Measurements from ENCODE around the gene SMPD1.

Gene SMPD1

GRCh38 chr11:6414874-6415328 is 24.6 kb downstream of the SMPD1 start:
- no peak for DNase-seq (ENCODE audit: low read depth in 2 of 2)

GRCh38 chr11:6415797-6416196 is 25.5 kb downstream of the SMPD1 start:
- no peak for DNase-seq (ENCODE audit: low read depth in 2 of 2)

GRCh38 chr11:6417907-6418556 is 27.8 kb downstream of the SMPD1 start:
- no peak for DNase-seq (ENCODE audit: low read depth in 2 of 2)

GRCh38 chr11:6418557-6419008 is 28.3 kb downstream of the SMPD1 start:
- DNase-seq (ENCODE audit: low read depth in 2 of 2) = no peak

GRCh38 chr11:6419009-6419631 is 28.8 kb downstream of the SMPD1 start, which contains the start of gene APBB1:
Gene APBB1, minus strand, starts transcription at chr11:6419094. Its CDS starts 7,747 bp downstream, at chr11:6411347.
- peak; percentile 35 to 64 for DNase-seq (ENCODE audit: low read depth in 2 of 2)

GRCh38 chr11:6420677-6421076 is 30.4 kb downstream of the SMPD1 start:
- DNase-seq (ENCODE audit: low read depth in 2 of 2) = no peak

- no peak for DNase-seq (ENCODE audit: low read depth in 2 of 2)
Observed at GRCh38 chr11:6427516-6427915, 37.2 kb downstream of the SMPD1 start.

GRCh38 chr11:6431861-6432260 is 41.6 kb downstream of the SMPD1 start:
- no peak for DNase-seq (ENCODE audit: low read depth in 2 of 2)

GRCh38 chr11:6433998-6434660 is 43.9 kb downstream of the SMPD1 start:
- DNase-seq (ENCODE audit: low read depth in 2 of 2) = no peak

- DNase-seq (ENCODE audit: low read depth in 2 of 2) = no peak
Observed at GRCh38 chr11:6437423-6437822, 47.1 kb downstream of the SMPD1 start.

GRCh38 chr11:6437993-6438392 is 47.7 kb downstream of the SMPD1 start:
- no peak for DNase-seq (ENCODE audit: low read depth in 2 of 2)

GRCh38 chr11:6438979-6439571 is 48.8 kb downstream of the SMPD1 start:
- DNase-seq (ENCODE audit: low read depth in 2 of 2) = no peak

GRCh38 chr11:6440906-6441358 is 50.7 kb downstream of the SMPD1 start, which contains the start of gene HPX:
Gene HPX, minus strand, starts transcription at chr11:6440987. Its CDS starts 24 bp downstream, at chr11:6440963.
- DNase-seq (ENCODE audit: low read depth in 2 of 2) = no peak

GRCh38 chr11:6442441-6442840 is 52.2 kb downstream of the SMPD1 start:
- no peak for DNase-seq (ENCODE audit: low read depth in 2 of 2)

- DNase-seq (ENCODE audit: low read depth in 2 of 2) = peak in 1 of 2 donors; percentile 13
Observed at GRCh38 chr11:6443269-6444003, 53.2 kb downstream of the SMPD1 start.
